NT2/D1 (cell line): ENCODE data around the gene COX6A2.

Source experiments
- SUZ12 ChIP-seq: IDR thresholded peaks from 2 replicates; pipeline ENCODE4 v1.6.1; 2011; ENCODE audit not compliant: insufficient read length, insufficient read depth; ENCODE audit errors: extremely low read depth
- YY1 ChIP-seq: IDR thresholded peaks from 2 replicates; pipeline ENCODE4 v1.6.1; 2011; ENCODE audit not compliant: insufficient read length, insufficient read depth
- ZNF274 ChIP-seq: IDR thresholded peaks from 2 replicates; pipeline ENCODE4 v1.6.1; 2011; ENCODE audit warnings: mild to moderate bottlenecking, low read depth, low read length

GRCh38 chr16:31472709-31473203, 44.6 kb upstream of the COX6A2 start:
- TF ChIP-seq YY1: no peak
- TF ChIP-seq ZNF274: no peak
- TF ChIP-seq SUZ12: no peak
